Cardiac muscle cell (in vitro differentiated cells and primary cell): ENCODE results near the gene DKK1. TPM values are rescaled to one million over a fixed set of nuclear protein-coding genes. Genes with fewer than 3 reads are reported as not detected.
A peak's percentile ranks its signal among the peaks of the same experiment; 100 is the strongest.

Experiments
- DNase-seq, 2 donors: peaks; one replicate each; pipeline versions ENCODE4 v3.0.0 to v3.0.0-alpha.2; 2010 to 2017; ENCODE audit warnings: low read depth in 1 of 2, low spot score in 1 of 2
- H3K27ac ChIP-seq: fragments of 200-600 bp; sonication (generic); 2 replicates; pipeline ENCODE4 v1.5.1; 2016
- H3K27me3 ChIP-seq: fragments of 200-600 bp; sonication (generic); 2 replicates; pipeline ENCODE4 v1.6.0; 2016; ENCODE audit warnings: control low read depth
- H3K36me3 ChIP-seq: fragments of 200-600 bp; sonication (generic); 2 replicates; pipeline ENCODE4 v1.5.1; 2016; ENCODE audit warnings: control low read depth
- H3K4me1 ChIP-seq: fragments of 200-600 bp; sonication (generic); 2 replicates; pipeline ENCODE4 v1.8.1; 2017; ENCODE audit warnings: low read depth, mild to moderate bottlenecking, mixed run types
- H3K4me3 ChIP-seq: fragments of 200-600 bp; sonication (generic); 2 replicates; pipeline ENCODE4 v1.5.1; 2016; ENCODE audit warnings: mild to moderate bottlenecking
- H3K9me3 ChIP-seq: fragments of 200-600 bp; sonication (generic); 2 replicates; pipeline ENCODE4 v1.5.1; 2017; ENCODE audit warnings: low read depth, mild to moderate bottlenecking, control low read depth
- polyA plus RNA-seq: library from polyadenylated mRNA; unstranded; fragments of >200 nt; fragmentation: Nextera tagmentation; extraction: Ambion mirVana; gene quantifications from 2 replicates; pipeline ENCODE4 v1.2.1, GENCODE V29; 2016
- total RNA-seq: library from RNA; depleted of rRNA; stranded (reverse); fragments of >200 nt; gene quantifications from 2 replicates; pipeline ENCODE4 v1.2.3, GENCODE V29; 2016
- TF ChIP-seq, protein P1 (sequence below): IDR thresholded peaks from 2 replicates; pipeline ENCODE4 v1.5.1; 2012; ENCODE audit warnings: low read depth, mild to moderate bottlenecking, low read length

The DKK1 gene
- total and polyA plus RNA-seq, 2 experiments from 2014 or later: 3.2 to 11.1 TPM

DNA sequence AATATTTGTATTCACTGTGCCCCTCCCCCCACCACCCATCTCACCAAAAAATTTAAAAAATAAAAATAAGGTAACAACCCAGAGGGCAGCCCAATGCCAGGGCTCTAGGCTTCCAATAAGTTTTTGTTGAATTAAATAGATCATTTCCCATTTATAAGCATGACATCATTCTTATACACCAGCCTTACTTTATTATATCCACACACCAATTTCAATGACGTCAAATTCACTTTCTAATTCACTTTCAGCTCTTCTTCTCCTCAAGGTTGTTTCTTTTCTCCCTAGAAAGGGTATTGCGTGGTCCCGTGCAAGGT lies 1.2 kb upstream of the DKK1 start:
- Histone ChIP-seq H3K4me3 (peak overlapping the region; percentile 55), H3K36me3 (no peaks in the 10 kb centered on the region), H3K27me3 (peaks cover 46% of the 10 kb centered on the region)

DNA sequence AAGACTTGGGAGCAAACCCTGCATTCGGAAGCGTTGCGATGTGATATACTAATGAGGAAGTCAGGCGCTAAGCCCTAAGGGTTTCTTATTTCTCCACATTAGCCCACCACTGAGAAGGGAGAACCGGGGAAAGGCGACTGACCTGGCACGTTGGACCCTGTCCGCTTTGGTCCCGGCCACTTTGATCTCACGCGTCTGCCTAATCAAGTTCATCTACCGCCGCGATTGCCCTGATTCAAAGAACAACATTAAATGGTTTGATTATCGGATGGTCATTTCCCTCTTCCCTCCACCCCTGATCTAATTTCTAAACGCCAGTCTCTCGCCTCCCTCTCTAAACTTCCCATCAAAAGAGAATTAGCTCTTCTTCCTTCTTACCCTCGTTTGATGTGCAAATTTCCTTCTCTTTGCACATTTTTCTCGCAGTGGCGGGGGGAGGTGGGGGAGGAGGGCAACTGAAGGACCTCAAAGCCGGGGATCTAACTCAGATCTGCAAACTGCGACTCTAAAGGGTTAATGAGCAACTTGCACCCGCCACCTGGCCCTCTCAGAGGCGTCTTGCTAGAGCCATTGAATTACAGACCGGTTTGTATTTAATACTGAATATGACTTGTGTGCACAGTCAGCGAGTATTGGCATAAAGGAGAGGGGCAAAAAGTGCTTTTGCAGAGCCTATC lies 687 bp upstream of the DKK1 start:
- peak in 1 of 2 donors; percentile 40 for DNase-seq
- Histone ChIP-seq H3K27ac (no peak overlapping the region), H3K27me3 (peaks cover 46% of the 10 kb centered on the region), H3K4me3 (peak overlapping the region; percentile 55), H3K36me3 (no peaks in the 10 kb centered on the region), H3K9me3 (no peaks in the 10 kb centered on the region), H3K4me1 (no peaks in the 10 kb centered on the region)
- TF ChIP-seq, protein P1, sequence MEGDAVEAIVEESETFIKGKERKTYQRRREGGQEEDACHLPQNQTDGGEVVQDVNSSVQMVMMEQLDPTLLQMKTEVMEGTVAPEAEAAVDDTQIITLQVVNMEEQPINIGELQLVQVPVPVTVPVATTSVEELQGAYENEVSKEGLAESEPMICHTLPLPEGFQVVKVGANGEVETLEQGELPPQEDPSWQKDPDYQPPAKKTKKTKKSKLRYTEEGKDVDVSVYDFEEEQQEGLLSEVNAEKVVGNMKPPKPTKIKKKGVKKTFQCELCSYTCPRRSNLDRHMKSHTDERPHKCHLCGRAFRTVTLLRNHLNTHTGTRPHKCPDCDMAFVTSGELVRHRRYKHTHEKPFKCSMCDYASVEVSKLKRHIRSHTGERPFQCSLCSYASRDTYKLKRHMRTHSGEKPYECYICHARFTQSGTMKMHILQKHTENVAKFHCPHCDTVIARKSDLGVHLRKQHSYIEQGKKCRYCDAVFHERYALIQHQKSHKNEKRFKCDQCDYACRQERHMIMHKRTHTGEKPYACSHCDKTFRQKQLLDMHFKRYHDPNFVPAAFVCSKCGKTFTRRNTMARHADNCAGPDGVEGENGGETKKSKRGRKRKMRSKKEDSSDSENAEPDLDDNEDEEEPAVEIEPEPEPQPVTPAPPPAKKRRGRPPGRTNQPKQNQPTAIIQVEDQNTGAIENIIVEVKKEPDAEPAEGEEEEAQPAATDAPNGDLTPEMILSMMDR: no peak

More for the DNA sequence above, 1.2 kb upstream of the DKK1 start:
- DNase-seq: no peak
- Histone ChIP-seq H3K4me1 (no peaks in the 10 kb centered on the region), H3K9me3 (no peaks in the 10 kb centered on the region), H3K27ac (no peak overlapping the region)
- TF ChIP-seq, protein P1: no peak

DNA sequence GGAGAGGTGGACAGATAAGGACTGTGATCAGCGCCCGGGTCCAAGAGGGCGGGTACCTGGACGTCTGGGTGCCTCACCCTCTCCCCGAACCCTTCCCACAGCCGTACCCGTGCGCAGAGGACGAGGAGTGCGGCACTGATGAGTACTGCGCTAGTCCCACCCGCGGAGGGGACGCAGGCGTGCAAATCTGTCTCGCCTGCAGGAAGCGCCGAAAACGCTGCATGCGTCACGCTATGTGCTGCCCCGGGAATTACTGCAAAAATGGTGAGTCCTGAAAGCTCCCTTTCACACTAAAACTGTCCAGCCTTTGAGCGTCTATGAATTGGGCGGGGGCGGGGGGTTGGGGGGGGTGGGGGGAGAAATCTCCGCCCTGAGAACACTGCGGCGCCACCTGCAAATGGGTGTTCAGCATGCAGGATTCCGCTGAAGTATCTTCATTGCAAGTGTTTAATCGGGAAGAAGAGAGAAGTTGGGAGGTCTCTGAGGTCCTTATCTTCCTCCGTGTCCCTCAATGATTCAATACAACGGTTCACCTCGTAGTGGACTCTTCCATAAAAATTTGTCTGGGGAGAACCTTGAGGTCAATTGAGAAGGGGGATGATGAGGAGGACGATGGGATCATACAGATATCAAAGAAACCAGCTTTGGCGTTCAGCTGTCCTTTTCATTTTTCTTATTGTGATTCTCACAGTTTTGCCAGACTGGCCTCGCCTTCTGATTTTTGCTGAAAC lies 906 bp downstream of the DKK1 start:
- peak overlapping the region; percentile 55 for H3K4me3 ChIP-seq
- H3K9me3 ChIP-seq: no peaks in the 10 kb centered on the region
- TF ChIP-seq, protein P1: no peak
- H3K27ac ChIP-seq: no peak overlapping the region
- DNase-seq: peak; percentile 14 to 48
- peaks cover 34% of the 10 kb centered on the region for H3K27me3 ChIP-seq
- H3K36me3 ChIP-seq: no peaks in the 10 kb centered on the region
- no peaks in the 10 kb centered on the region for H3K4me1 ChIP-seq

DNA sequence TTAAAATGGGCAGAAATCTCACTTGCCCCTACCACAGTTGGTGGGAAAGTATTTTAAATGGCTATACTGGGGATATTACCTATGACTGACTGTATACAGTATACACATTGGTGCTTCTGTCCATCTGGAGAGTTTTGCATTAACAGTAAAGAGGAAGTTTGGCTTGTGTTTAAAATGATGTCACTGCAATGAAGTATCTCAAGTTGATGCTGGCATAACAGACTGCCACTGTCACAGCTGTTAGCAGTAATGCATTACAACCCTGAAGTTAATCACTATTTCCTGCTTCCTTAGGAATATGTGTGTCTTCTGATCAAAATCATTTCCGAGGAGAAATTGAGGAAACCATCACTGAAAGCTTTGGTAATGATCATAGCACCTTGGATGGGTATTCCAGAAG lies 1.9 kb downstream of the DKK1 start:
- no peak overlapping the region for H3K27ac ChIP-seq
- no peaks in the 10 kb centered on the region for H3K4me1 ChIP-seq
- peaks cover 27% of the 10 kb centered on the region for H3K27me3 ChIP-seq
- peak in 1 of 2 donors; percentile 9 for DNase-seq
- no peaks in the 10 kb centered on the region for H3K36me3 ChIP-seq
- TF ChIP-seq, protein P1: no peak
- no peak overlapping the region for H3K4me3 ChIP-seq
- no peaks in the 10 kb centered on the region for H3K9me3 ChIP-seq

DNA sequence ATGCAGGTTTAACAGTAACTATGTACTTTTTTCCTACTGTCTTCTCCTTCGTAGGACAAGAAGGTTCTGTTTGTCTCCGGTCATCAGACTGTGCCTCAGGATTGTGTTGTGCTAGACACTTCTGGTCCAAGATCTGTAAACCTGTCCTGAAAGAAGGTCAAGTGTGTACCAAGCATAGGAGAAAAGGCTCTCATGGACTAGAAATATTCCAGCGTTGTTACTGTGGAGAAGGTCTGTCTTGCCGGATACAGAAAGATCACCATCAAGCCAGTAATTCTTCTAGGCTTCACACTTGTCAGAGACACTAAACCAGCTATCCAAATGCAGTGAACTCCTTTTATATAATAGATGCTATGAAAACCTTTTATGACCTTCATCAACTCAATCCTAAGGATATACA lies 2.4 kb downstream of the DKK1 start:
- TF ChIP-seq, protein P1: no peak
- H3K27me3 ChIP-seq: peaks cover 22% of the 10 kb centered on the region
- H3K4me1 ChIP-seq: no peaks in the 10 kb centered on the region
- no peaks in the 10 kb centered on the region for H3K36me3 ChIP-seq
- H3K9me3 ChIP-seq: no peaks in the 10 kb centered on the region
- DNase-seq: no peak
- H3K4me3 ChIP-seq: no peak overlapping the region
- H3K27ac ChIP-seq: no peak overlapping the region
